DOHH2 (cell line): ENCODE results near the gene CTTNBP2NL.

Source experiments
- CTCF ChIP-seq: fragments of 200-600 bp; sonication (generic); IDR thresholded peaks from one replicate; pipeline ENCODE4 v1.5.1; 2014; ENCODE audit warnings: antibody characterized with exemption, mild to moderate bottlenecking, low read depth, low read length; ENCODE audit not compliant: poor library complexity, severe bottlenecking
- EZH2phosphoT487 ChIP-seq: fragments of 200-600 bp; sonication (generic); IDR thresholded peaks from 2 replicates; pipeline ENCODE4 v1.6.1; 2017; ENCODE audit warnings: borderline replicate concordance, mild to moderate bottlenecking, antibody characterized with exemption, low read length, moderate library complexity, mixed read lengths

DNA sequence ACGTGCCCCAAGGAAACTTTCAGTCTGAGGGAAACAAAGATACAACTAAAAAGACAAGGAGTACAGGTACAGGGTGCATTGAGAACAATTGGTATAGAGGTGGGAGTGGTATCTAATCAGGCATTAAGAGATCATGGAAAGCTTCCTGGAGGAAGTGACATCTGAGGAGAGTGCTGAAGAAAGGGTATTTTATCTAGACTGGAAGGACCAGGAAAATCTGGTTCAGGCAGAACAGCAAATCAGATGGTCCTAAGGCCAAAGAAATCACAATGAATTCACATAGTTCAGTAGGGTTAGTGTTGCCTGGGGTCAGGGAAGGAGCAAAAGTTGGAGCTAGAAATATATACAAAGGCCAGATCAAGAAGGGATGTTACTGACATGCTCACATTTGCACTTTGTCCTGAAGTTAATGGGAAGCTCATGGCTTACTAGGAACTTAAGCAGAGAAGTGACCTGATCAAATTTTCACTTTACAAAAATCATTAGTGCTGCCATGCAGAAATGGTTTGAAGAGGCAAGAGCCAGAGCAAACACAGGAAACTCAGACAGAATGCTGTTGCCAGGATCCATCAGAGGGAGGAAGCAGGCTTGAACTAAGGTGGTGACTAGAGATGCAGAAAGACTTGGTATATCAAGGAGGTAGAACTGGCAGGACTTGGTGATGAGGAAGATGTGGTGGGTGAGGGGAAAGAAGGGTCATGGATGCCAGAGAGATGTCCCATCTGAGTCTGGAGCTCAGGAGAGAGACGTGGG, 14.5 kb upstream of the CTTNBP2NL start:
- TF ChIP-seq CTCF, result no peak
- no peak for TF ChIP-seq EZH2phosphoT487
